HG02885 (cell line): Measurements from ENCODE around the gene PNPLA7.

Experiments used
- ATAC-seq: cut with Tn5 transposase; IDR thresholded peaks from one replicate; pipeline ENCODE4 v1.9.1; 2021; ENCODE audit warnings: mild to moderate bottlenecking; ENCODE audit not compliant: unreplicated experiment, poor library complexity

Gene PNPLA7

GRCh38 chr9:137499858-137500661, 50.1 kb downstream of the PNPLA7 start:
- ATAC-seq, result no peak

GRCh38 chr9:137499416-137499815, 50.8 kb downstream of the PNPLA7 start:
- no peak for ATAC-seq

GRCh38 chr9:137498720-137499150, 51.5 kb downstream of the PNPLA7 start:
- ATAC-seq, result no peak

- no peak for ATAC-seq
Observed at GRCh38 chr9:137497921-137498719, 52.1 kb downstream of the PNPLA7 start.

- no peak for ATAC-seq
Observed at GRCh38 chr9:137496601-137497375, 53.4 kb downstream of the PNPLA7 start.

- no peak for ATAC-seq
Observed at GRCh38 chr9:137494550-137495351, 55.5 kb downstream of the PNPLA7 start.

GRCh38 chr9:137494104-137494544, 56.1 kb downstream of the PNPLA7 start:
- no peak for ATAC-seq

GRCh38 chr9:137493364-137494103, 56.7 kb downstream of the PNPLA7 start:
- no peak for ATAC-seq

GRCh38 chr9:137492464-137493363, 57.5 kb downstream of the PNPLA7 start:
- ATAC-seq, result no peak

GRCh38 chr9:137491735-137492432, 58.3 kb downstream of the PNPLA7 start:
- no peak for ATAC-seq

GRCh38 chr9:137490532-137491186, 59.5 kb downstream of the PNPLA7 start:
- no peak for ATAC-seq

GRCh38 chr9:137488906-137489305, 61.3 kb downstream of the PNPLA7 start:
- ATAC-seq, result no peak

- ATAC-seq, result no peak
Observed at GRCh38 chr9:137488327-137488653, 61.9 kb downstream of the PNPLA7 start.

GRCh38 chr9:137487454-137488326, 62.5 kb downstream of the PNPLA7 start:
- no peak for ATAC-seq

- ATAC-seq, result no peak
Observed at GRCh38 chr9:137486545-137487453, 63.4 kb downstream of the PNPLA7 start.
